ENCODE measurements around the gene IRF2.

Gene IRF2

GRCh38 chr4:184422378-184422777, 52.0 kb downstream of the IRF2 start:
- H3K4me3 ChIP-seq (ENCODE audit: low read depth in 1 of 2, low read length in 2 of 2): no peak overlapping the region
- H3K4me2 ChIP-seq (ENCODE audit: insufficient read depth, low read length): no peak overlapping the region
- no peak for ATAC-seq (ENCODE audit: insufficient read depth, low read depth)
- H3K9me3 ChIP-seq (ENCODE audit: insufficient read depth, low read length, severe bottlenecking): no peaks in the 10 kb centered on the region
- H3K79me2 ChIP-seq (ENCODE audit: insufficient read depth, low read length): peaks cover 19% of the 10 kb centered on the region
- no peak overlapping the region for H2AFZ ChIP-seq (ENCODE audit: low read depth, low read length)
- H4K20me1 ChIP-seq (ENCODE audit: insufficient read depth, low read length): no peaks in the 10 kb centered on the region
- peaks cover 71% of the 10 kb centered on the region for H3K36me3 ChIP-seq (ENCODE audit: insufficient read depth, low read length)
- TF ChIP-seq CTCF (IDR thresholded peaks at IDR 0.05; ENCODE audit: borderline replicate concordance, extremely low read depth, low read length, poor library complexity, severe bottlenecking) (no peak), EZH2 (IDR thresholded peaks at IDR 0.05; ENCODE audit: borderline replicate concordance, low read depth, low read length, severe bottlenecking) (no peak)
- no peak overlapping the region for H3K9ac ChIP-seq (ENCODE audit: low read depth, low read length)
- H3K27ac ChIP-seq (ENCODE audit: low read length): no peak overlapping the region
- no peaks in the 10 kb centered on the region for H3K27me3 ChIP-seq (ENCODE audit: insufficient read depth, low read length, poor library complexity)
- DNase-seq: no peak
- peaks cover 13% of the 10 kb centered on the region for H3K4me1 ChIP-seq (ENCODE audit: insufficient read depth, low read length)

- H3K9me3 ChIP-seq (ENCODE audit: insufficient read depth, low read length, severe bottlenecking): no peaks in the 10 kb centered on the region
- no peak for DNase-seq
- no peaks in the 10 kb centered on the region for H3K27me3 ChIP-seq (ENCODE audit: insufficient read depth, low read length, poor library complexity)
- H3K4me3 ChIP-seq (ENCODE audit: low read depth in 1 of 2, low read length in 2 of 2): no peak overlapping the region
- no peak overlapping the region for H2AFZ ChIP-seq (ENCODE audit: low read depth, low read length)
- no peak for TF ChIP-seq EZH2 (IDR thresholded peaks at IDR 0.05; ENCODE audit: borderline replicate concordance, low read depth, low read length, severe bottlenecking)
- no peak for TF ChIP-seq CTCF (IDR thresholded peaks at IDR 0.05; ENCODE audit: borderline replicate concordance, extremely low read depth, low read length, poor library complexity, severe bottlenecking)
- H3K9ac ChIP-seq (ENCODE audit: low read depth, low read length): no peak overlapping the region
- H3K36me3 ChIP-seq (ENCODE audit: insufficient read depth, low read length): peaks cover 64% of the 10 kb centered on the region
- H4K20me1 ChIP-seq (ENCODE audit: insufficient read depth, low read length): no peaks in the 10 kb centered on the region
- H3K27ac ChIP-seq (ENCODE audit: low read length): no peak overlapping the region
- no peak overlapping the region for H3K4me2 ChIP-seq (ENCODE audit: insufficient read depth, low read length)
- no peak for ATAC-seq (ENCODE audit: insufficient read depth, low read depth)
- peaks cover 19% of the 10 kb centered on the region for H3K79me2 ChIP-seq (ENCODE audit: insufficient read depth, low read length)
- H3K4me1 ChIP-seq (ENCODE audit: insufficient read depth, low read length): peaks cover 18% of the 10 kb centered on the region
These were observed 52.7 kb downstream of the IRF2 start for GRCh38 chr4:184421533-184422155.

GRCh38 chr4:184420881-184421416, 53.4 kb downstream of the IRF2 start:
- H3K36me3 ChIP-seq (ENCODE audit: insufficient read depth, low read length): peaks cover 58% of the 10 kb centered on the region
- H3K9ac ChIP-seq (ENCODE audit: low read depth, low read length): no peak overlapping the region
- no peak for DNase-seq
- no peak overlapping the region for H3K4me3 ChIP-seq (ENCODE audit: low read depth in 1 of 2, low read length in 2 of 2)
- no peak overlapping the region for H3K4me2 ChIP-seq (ENCODE audit: insufficient read depth, low read length)
- no peak overlapping the region for H3K27ac ChIP-seq (ENCODE audit: low read length)
- H3K9me3 ChIP-seq (ENCODE audit: insufficient read depth, low read length, severe bottlenecking): no peaks in the 10 kb centered on the region
- no peak for ATAC-seq (ENCODE audit: insufficient read depth, low read depth)
- no peak overlapping the region for H2AFZ ChIP-seq (ENCODE audit: low read depth, low read length)
- TF ChIP-seq EZH2 (IDR thresholded peaks at IDR 0.05; ENCODE audit: borderline replicate concordance, low read depth, low read length, severe bottlenecking): no peak
- TF ChIP-seq CTCF (IDR thresholded peaks at IDR 0.05; ENCODE audit: borderline replicate concordance, extremely low read depth, low read length, poor library complexity, severe bottlenecking): no peak
- H4K20me1 ChIP-seq (ENCODE audit: insufficient read depth, low read length): no peaks in the 10 kb centered on the region
- peaks cover 19% of the 10 kb centered on the region for H3K79me2 ChIP-seq (ENCODE audit: insufficient read depth, low read length)
- H3K4me1 ChIP-seq (ENCODE audit: insufficient read depth, low read length): peaks cover 20% of the 10 kb centered on the region
- no peaks in the 10 kb centered on the region for H3K27me3 ChIP-seq (ENCODE audit: insufficient read depth, low read length, poor library complexity)

All from DND-41 (cell line).